HCT116 (cell line): Measurements from ENCODE around the gene VWF. TPM values are rescaled to one million over a fixed set of nuclear protein-coding genes. Genes with fewer than 3 reads are reported as not detected.

ENCODE experiments used
- ATAC-seq: fragments of 200-7000 bp; cut with Tn5 transposase; 2 replicates; pipeline ENCODE4 v1.9.1; 2020; ENCODE audit warnings: mild to moderate bottlenecking, moderate library complexity
- BruUV-seq: library from RNA; stranded (reverse); fragments of 400-500 nt; replicated peaks from 2 replicates; lab custom pipeline; 2021; lab: Mats Ljungman, UMichigan
- CTCF ChIA-PET: fragments of 300-600 bp; sonication (Branson Sonifier 250); formaldehyde crosslinking; loops from one replicate; lab custom pipeline; 2021; ENCODE audit warnings: antibody characterized with exemption; lab: Charles Lee
- POLR2A ChIA-PET: fragments of 300-600, 350-600 bp; sonication (Branson Sonifier 250); formaldehyde crosslinking; loops from one replicate; lab custom pipeline; 2021; ENCODE audit warnings: antibody characterized with exemption; lab: Charles Lee
- RAD21 ChIA-PET, 2 experiments: fragments of 300-600 bp; sonication (Branson Sonifier 250); formaldehyde crosslinking; loops; one replicate each; lab custom pipeline; 2023; ENCODE audit warnings: low total read pairs in 2 of 2; ENCODE audit not compliant: uncharacterized antibody in 2 of 2, unreplicated experiment in 2 of 2, low non-redundant PET in 1 of 2; lab: Charles Lee
- DNase-seq: peaks from one replicate; pipeline ENCODE4 v3.0.0-alpha.2; 2010; ENCODE audit warnings: low read depth, low spot score
- H2AFZ ChIP-seq: fragments of 200-600 bp; shearing (Covaris generic), sonication (generic); 2 replicates; pipeline ENCODE4 v1.6.1; 2017; ENCODE audit warnings: low read depth, mixed run types, mixed read lengths, antibody characterized with exemption, low read length; ENCODE audit not compliant: poor library complexity, severe bottlenecking
- H3K27ac ChIP-seq: 2 replicates; pipeline ENCODE4 v1.5.1; 2012; ENCODE audit warnings: low read depth, low read length
- H3K27me3 ChIP-seq: fragments of 200-600 bp; sonication (generic); 2 replicates; pipeline ENCODE4 v1.6.1; 2016; ENCODE audit warnings: mixed run types, low read length, mixed read lengths; ENCODE audit not compliant: insufficient read depth
- H3K36me3 ChIP-seq, 2 experiments: fragments of 200-500 bp in 1 of 2; fragments of 200-600 bp in 1 of 2; sonication (Bioruptor generic) in 1 of 2; sonication (generic) in 1 of 2; 2 replicates each; pipeline versions ENCODE4 v1.5.1 to v1.6.1; 2014 to 2016; ENCODE audit warnings: low read length in 2 of 2, inconsistent platforms in 1 of 2, mixed read lengths in 1 of 2, mixed run types in 1 of 2; ENCODE audit not compliant: insufficient read depth in 2 of 2, control insufficient read depth in 1 of 2
- H3K4me1 ChIP-seq, 2 experiments: fragments of 200-600 bp in 1 of 2; sonication (generic) in 1 of 2; 2 replicates each; pipeline versions ENCODE4 v1.5.1 to v1.6.1; 2012 to 2017; ENCODE audit warnings: low read length in 2 of 2, inconsistent platforms in 1 of 2, mild to moderate bottlenecking in 1 of 2, mixed read lengths in 1 of 2, mixed run types in 1 of 2, moderate library complexity in 1 of 2; ENCODE audit not compliant: insufficient read depth in 2 of 2, control insufficient read depth in 1 of 2
- H3K4me2 ChIP-seq: fragments of 200-600 bp; sonication (generic); 2 replicates; pipeline ENCODE4 v1.6.1; 2017; ENCODE audit warnings: mixed run types, low read length, mixed read lengths
- H3K4me3 ChIP-seq, 2 experiments: fragments of 200-600 bp in 1 of 2; sonication (generic) in 1 of 2; replicated peaks in 1 of 2; 2 replicates each; pipeline ENCODE4 v1.5.1; 2011 to 2016; ENCODE audit warnings: low read length in 2 of 2, control low read depth in 1 of 2, low read depth in 1 of 2, mild to moderate bottlenecking in 1 of 2, mixed read lengths in 1 of 2, mixed run types in 1 of 2
- H3K79me2 ChIP-seq: fragments of 200-600 bp; sonication (generic); 2 replicates; pipeline ENCODE4 v1.6.1; 2017; ENCODE audit warnings: mild to moderate bottlenecking, mixed run types, low read length, moderate library complexity, mixed read lengths; ENCODE audit not compliant: insufficient read depth
- H3K9ac ChIP-seq: fragments of 200-600 bp; sonication (generic); 2 replicates; pipeline ENCODE4 v1.6.1; 2016; ENCODE audit warnings: low read length, mixed read lengths
- H3K9me2 ChIP-seq: fragments of 200-600 bp; sonication (generic), shearing (Covaris generic); 2 replicates; pipeline ENCODE4 v1.6.1; 2017; ENCODE audit warnings: mixed run types, mild to moderate bottlenecking, moderate library complexity; ENCODE audit not compliant: insufficient read depth
- H3K9me3 ChIP-seq, 2 experiments: fragments of 200-500 bp in 1 of 2; fragments of 200-600 bp in 1 of 2; sonication (Bioruptor generic) in 1 of 2; sonication (generic) in 1 of 2; 2 replicates each; pipeline ENCODE4 v1.6.1; 2014 to 2017; ENCODE audit warnings: low read length in 2 of 2, mixed read lengths in 2 of 2, inconsistent platforms in 1 of 2, low read depth in 1 of 2, mild to moderate bottlenecking in 1 of 2, mixed run types in 1 of 2, moderate library complexity in 1 of 2; ENCODE audit not compliant: control insufficient read depth in 1 of 2, insufficient read depth in 1 of 2
- H4K20me1 ChIP-seq: fragments of 200-600 bp; sonication (generic), shearing (Covaris generic); 2 replicates; pipeline ENCODE4 v1.6.1; 2017; ENCODE audit warnings: mixed run types, mild to moderate bottlenecking, moderate library complexity; ENCODE audit not compliant: insufficient read depth
- CBX3 ChIP-seq: IDR thresholded peaks from 2 replicates; pipeline ENCODE4 v1.6.1; 2012; ENCODE audit warnings: low read depth
- CEBPB ChIP-seq: IDR thresholded peaks from 2 replicates; pipeline ENCODE4 v1.6.1; 2012; ENCODE audit warnings: low read depth
- EGR1 ChIP-seq: IDR thresholded peaks from 2 replicates; pipeline ENCODE4 v1.6.1; 2012; ENCODE audit warnings: low read depth
- ELF1 ChIP-seq: IDR thresholded peaks from 2 replicates; pipeline ENCODE4 v1.6.1; 2012; ENCODE audit warnings: low read depth, borderline replicate concordance
- EZH2phosphoT487 ChIP-seq: fragments of 200-600 bp; IDR thresholded peaks from 2 replicates; pipeline ENCODE4 v1.6.1; 2018; ENCODE audit warnings: antibody characterized with exemption, borderline replicate concordance
- FOSL1 ChIP-seq: IDR thresholded peaks from 2 replicates; pipeline ENCODE4 v1.6.1; 2012; ENCODE audit warnings: low read depth
- JUND ChIP-seq: IDR thresholded peaks from 2 replicates; pipeline ENCODE4 v1.6.1; 2012
- POLR2AphosphoS5 ChIP-seq: IDR thresholded peaks from 2 replicates; pipeline ENCODE4 v1.6.1; 2011; ENCODE audit warnings: mild to moderate bottlenecking, low read depth, low read length, moderate library complexity
- RAD21 ChIP-seq: IDR thresholded peaks from 2 replicates; pipeline ENCODE4 v1.6.1; 2012; ENCODE audit warnings: low read depth, mild to moderate bottlenecking
- SIN3A ChIP-seq: IDR thresholded peaks from 2 replicates; pipeline ENCODE4 v1.6.1; 2012; ENCODE audit warnings: low read depth
- SP1 ChIP-seq: IDR thresholded peaks from 2 replicates; pipeline ENCODE4 v1.6.1; 2012; ENCODE audit warnings: low read depth
- SRF ChIP-seq: IDR thresholded peaks from 2 replicates; pipeline ENCODE4 v1.6.1; 2012; ENCODE audit warnings: low read depth
- YY1 ChIP-seq: IDR thresholded peaks from 2 replicates; pipeline ENCODE4 v1.6.1; 2011; ENCODE audit warnings: low read length, low read depth, moderate library complexity, mild to moderate bottlenecking; ENCODE audit not compliant: insufficient replicate concordance; ENCODE audit errors: extremely low read depth
- ZBTB33 ChIP-seq: IDR thresholded peaks from 2 replicates; pipeline ENCODE4 v1.6.1; 2011; ENCODE audit warnings: mild to moderate bottlenecking, low read length, moderate library complexity; ENCODE audit not compliant: insufficient replicate concordance; ENCODE audit errors: extremely low read depth
- ZFX ChIP-seq: fragments of 450-650 bp; IDR thresholded peaks from 2 replicates; pipeline ENCODE4 v1.6.1; 2017
- ZNF274 ChIP-seq: fragments of 200-500 bp; sonication (Bioruptor generic); IDR thresholded peaks from 2 replicates; pipeline ENCODE4 v1.6.1; 2014; ENCODE audit warnings: mild to moderate bottlenecking, low read depth, low read length, inconsistent platforms
- intact Hi-C: fragments of 100-400 bp; cut with micrococcal nuclease; formaldehyde crosslinking; loops from 2 replicates; pipeline ENCODE4 v1.10.0; 2022
- total RNA-seq: library from RNA; stranded (reverse); gene quantifications from one replicate; pipeline ENCODE4 v1.2.1, GENCODE V29; 2021; ENCODE audit not compliant: unreplicated experiment
- TF ChIP-seq, protein P1 (sequence below), 3 experiments: fragments of 200-600 bp in 1 of 3; sonication (generic) in 1 of 3; IDR thresholded peaks in 2 of 3; conservative IDR thresholded peaks in 1 of 3; 2 replicates each; pipeline ENCODE4 v1.5.1; 2012 to 2017; ENCODE audit warnings: low read depth in 2 of 3, low read length in 2 of 3, antibody characterized with exemption in 1 of 3, borderline replicate concordance in 1 of 3, control low read depth in 1 of 3, mild to moderate bottlenecking in 1 of 3, mixed read lengths in 1 of 3, mixed run types in 1 of 3, moderate library complexity in 1 of 3; ENCODE audit not compliant: insufficient read depth in 1 of 3
- TF ChIP-seq, protein P2 (sequence below): IDR thresholded peaks from 2 replicates; pipeline ENCODE4 v1.6.1; 2012; ENCODE audit warnings: low read depth
- TF ChIP-seq, protein P3 (sequence below): IDR thresholded peaks from 2 replicates; pipeline ENCODE4 v1.6.1; 2012

VWF gene
- total RNA-seq, 1 experiment from 2014 or later = 0.57 TPM

- TF ChIP-seq ZFX = no peak
- TF ChIP-seq EGR1 = no peak
- TF ChIP-seq ELF1 = no peak
- TF ChIP-seq YY1 = no peak
- no peak for TF ChIP-seq FOSL1
- TF ChIP-seq ZBTB33 = no peak
- no peak for TF ChIP-seq SIN3A
- no peak for TF ChIP-seq SRF
- TF ChIP-seq EZH2phosphoT487 = no peak
- TF ChIP-seq, protein P1, sequence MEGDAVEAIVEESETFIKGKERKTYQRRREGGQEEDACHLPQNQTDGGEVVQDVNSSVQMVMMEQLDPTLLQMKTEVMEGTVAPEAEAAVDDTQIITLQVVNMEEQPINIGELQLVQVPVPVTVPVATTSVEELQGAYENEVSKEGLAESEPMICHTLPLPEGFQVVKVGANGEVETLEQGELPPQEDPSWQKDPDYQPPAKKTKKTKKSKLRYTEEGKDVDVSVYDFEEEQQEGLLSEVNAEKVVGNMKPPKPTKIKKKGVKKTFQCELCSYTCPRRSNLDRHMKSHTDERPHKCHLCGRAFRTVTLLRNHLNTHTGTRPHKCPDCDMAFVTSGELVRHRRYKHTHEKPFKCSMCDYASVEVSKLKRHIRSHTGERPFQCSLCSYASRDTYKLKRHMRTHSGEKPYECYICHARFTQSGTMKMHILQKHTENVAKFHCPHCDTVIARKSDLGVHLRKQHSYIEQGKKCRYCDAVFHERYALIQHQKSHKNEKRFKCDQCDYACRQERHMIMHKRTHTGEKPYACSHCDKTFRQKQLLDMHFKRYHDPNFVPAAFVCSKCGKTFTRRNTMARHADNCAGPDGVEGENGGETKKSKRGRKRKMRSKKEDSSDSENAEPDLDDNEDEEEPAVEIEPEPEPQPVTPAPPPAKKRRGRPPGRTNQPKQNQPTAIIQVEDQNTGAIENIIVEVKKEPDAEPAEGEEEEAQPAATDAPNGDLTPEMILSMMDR (IDR thresholded peaks at IDR 0.05 in 2 of 3, conservative IDR thresholded peaks at IDR 0.05 in 1 of 3; ENCODE audit: borderline replicate concordance in 1 of 3, insufficient read depth in 1 of 3, low read depth in 2 of 3, low read length in 2 of 3) = no peak
- no peak for TF ChIP-seq CEBPB
- TF ChIP-seq RAD21 = no peak
- TF ChIP-seq POLR2AphosphoS5 = no peak
- TF ChIP-seq ZNF274 = no peak
- TF ChIP-seq, protein P2, sequence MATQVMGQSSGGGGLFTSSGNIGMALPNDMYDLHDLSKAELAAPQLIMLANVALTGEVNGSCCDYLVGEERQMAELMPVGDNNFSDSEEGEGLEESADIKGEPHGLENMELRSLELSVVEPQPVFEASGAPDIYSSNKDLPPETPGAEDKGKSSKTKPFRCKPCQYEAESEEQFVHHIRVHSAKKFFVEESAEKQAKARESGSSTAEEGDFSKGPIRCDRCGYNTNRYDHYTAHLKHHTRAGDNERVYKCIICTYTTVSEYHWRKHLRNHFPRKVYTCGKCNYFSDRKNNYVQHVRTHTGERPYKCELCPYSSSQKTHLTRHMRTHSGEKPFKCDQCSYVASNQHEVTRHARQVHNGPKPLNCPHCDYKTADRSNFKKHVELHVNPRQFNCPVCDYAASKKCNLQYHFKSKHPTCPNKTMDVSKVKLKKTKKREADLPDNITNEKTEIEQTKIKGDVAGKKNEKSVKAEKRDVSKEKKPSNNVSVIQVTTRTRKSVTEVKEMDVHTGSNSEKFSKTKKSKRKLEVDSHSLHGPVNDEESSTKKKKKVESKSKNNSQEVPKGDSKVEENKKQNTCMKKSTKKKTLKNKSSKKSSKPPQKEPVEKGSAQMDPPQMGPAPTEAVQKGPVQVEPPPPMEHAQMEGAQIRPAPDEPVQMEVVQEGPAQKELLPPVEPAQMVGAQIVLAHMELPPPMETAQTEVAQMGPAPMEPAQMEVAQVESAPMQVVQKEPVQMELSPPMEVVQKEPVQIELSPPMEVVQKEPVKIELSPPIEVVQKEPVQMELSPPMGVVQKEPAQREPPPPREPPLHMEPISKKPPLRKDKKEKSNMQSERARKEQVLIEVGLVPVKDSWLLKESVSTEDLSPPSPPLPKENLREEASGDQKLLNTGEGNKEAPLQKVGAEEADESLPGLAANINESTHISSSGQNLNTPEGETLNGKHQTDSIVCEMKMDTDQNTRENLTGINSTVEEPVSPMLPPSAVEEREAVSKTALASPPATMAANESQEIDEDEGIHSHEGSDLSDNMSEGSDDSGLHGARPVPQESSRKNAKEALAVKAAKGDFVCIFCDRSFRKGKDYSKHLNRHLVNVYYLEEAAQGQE = no peak
- TF ChIP-seq SP1 = no peak
- TF ChIP-seq, protein P3, sequence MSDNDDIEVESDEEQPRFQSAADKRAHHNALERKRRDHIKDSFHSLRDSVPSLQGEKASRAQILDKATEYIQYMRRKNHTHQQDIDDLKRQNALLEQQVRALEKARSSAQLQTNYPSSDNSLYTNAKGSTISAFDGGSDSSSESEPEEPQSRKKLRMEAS = no peak
- TF ChIP-seq JUND = no peak
- TF ChIP-seq CBX3 = no peak
- H3K4me1 ChIP-seq = no peaks in the 10 kb centered on the region
- no peak overlapping the region; the same call in 1 of the 2 replicates for H3K27ac ChIP-seq
- H3K4me3 ChIP-seq = no peak overlapping the region
- intact Hi-C loops = no loop called here
- no peak for ATAC-seq
- no peaks in the 10 kb centered on the region for H3K79me2 ChIP-seq
- DNase-seq = no peak
- H3K36me3 ChIP-seq = no peaks in the 10 kb centered on the region
- CTCF ChIA-PET = no interaction called here
- H4K20me1 ChIP-seq = no peaks in the 10 kb centered on the region
- H3K27me3 ChIP-seq = no peaks in the 10 kb centered on the region
- no peak overlapping the region for H2AFZ ChIP-seq
- H3K4me2 ChIP-seq = no peak overlapping the region
- no peaks in the 10 kb centered on the region for H3K9me3 ChIP-seq
- POLR2A ChIA-PET = no interaction called here
- H3K9ac ChIP-seq = no peak overlapping the region
- RAD21 ChIA-PET = no interaction called here
- H3K9me2 ChIP-seq = no peaks in the 10 kb centered on the region
- BruUV-seq = no TSS peak
These were observed 203.2 kb downstream of the VWF start for GRCh38 chr12:5921027-5921909.
